Superior temporal gyrus (tissue), 1 donor: Measurements from ENCODE around the gene ADK.
A peak's percentile ranks its signal among the peaks of the same experiment; 100 is the strongest.
"Not testable (repeated sequence)": the region's sequence is repeated elsewhere in the genome, so short reads cannot be mapped to it uniquely, and the experiment has no call there.

Source experiments
- DNase-seq: peaks from one replicate; pipeline ENCODE4 v3.0.0-alpha.2; 2016; ENCODE audit errors: extremely low spot score

The ADK gene

GRCh38 chr10:74419958-74420375 lies 268.9 kb downstream of the ADK start:
- DNase-seq = no peak

DNA sequence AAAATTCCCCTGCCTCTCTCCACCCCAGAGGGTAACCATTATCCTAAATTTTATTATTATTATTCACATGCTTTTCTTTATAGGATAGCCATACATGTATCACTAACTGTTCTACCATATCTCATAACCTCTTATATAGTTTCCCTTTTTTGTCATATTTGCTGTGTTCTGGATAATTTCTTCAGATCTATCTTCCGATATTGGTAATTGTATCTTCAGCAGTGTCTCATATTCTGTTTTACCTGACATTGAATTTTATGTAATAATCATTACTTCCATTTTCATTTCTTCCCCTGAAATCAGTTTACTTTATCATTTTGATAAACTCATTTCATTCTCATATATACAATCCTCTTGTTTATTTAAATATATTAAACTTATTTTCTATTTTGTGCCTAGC lies 273.5 kb downstream of the ADK start:
- DNase-seq = no peak

DNA sequence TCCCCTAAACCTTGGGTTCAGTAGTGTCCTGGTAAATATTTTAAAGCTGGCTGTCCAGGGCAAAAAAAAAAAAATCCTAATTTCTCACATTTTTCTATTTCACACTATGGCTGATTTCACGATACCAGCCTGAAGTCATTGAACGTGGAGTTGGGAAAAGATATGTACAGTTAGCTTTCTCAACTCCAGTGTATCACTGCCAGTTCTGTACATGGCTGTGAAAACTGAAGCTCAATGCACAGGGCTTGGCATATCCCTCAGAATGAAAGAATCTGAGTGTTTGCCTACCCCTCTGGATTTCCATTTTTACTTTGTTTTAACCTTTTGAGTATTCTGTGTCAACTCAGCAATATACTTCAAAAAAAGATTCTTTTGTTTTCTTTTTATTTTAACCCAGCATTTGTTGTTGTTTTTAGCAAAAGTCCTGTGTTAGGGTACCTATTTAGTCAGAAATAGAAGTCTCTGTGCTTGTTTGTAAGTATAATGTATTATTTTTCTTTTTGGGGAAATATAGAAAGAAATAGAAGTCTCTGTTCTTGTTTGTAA lies 274.5 kb downstream of the ADK start:
- no peak for DNase-seq

GRCh38 chr10:74431816-74432215 lies 280.8 kb downstream of the ADK start:
- DNase-seq = no peak

DNA sequence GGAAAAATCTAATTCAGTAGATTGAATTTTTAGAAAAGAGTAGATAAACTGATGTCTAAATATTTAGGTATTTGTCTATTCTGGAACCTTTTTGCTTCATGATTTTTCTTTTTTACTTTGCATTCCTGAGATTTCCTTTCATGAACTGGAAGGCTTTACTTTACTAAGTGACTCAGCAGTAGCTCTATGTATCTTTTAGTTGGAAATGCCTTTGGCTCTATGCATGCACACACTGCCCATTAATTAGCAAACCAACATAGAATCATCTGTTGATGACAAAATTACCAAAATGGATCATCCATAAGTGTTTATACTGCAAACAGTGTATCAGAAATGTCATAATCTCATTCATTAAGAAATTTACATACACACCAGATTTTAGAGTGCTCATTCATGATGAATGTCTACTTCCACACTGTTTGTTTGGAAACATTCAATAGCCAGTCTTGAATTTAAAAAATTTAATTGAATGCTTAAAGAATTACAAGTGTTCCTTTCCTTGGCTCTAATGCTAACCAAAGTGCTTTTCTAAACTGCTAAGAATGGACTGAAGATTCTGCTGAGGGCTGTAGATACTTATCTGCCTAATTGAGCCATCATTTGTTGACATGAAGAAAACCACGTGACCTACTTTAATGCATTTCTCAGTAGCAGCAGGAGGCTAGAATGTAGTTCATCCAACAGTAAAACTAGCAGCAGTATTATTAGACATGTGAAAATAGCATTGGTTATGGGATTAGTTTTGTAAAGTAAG lies 282.0 kb downstream of the ADK start:
- no peak for DNase-seq

DNA sequence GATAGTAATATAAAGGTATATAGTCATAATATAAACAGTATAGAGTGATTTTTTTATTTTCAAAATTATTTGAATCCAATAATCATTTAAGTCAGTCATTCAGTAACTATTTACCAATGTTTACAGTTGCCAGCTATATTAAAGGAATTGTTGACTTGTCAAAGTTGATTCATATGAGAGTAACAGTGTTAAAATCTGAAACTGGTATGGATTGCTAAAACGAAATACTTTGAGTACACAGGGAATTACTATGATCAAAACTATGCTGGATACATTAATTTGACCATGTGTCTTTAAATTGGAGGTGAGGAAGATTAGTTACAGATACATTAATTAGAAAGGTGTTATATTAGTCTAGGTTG lies 282.6 kb downstream of the ADK start:
- DNase-seq = no peak

GRCh38 chr10:74433993-74434392 lies 283.0 kb downstream of the ADK start:
- DNase-seq = no peak

DNA sequence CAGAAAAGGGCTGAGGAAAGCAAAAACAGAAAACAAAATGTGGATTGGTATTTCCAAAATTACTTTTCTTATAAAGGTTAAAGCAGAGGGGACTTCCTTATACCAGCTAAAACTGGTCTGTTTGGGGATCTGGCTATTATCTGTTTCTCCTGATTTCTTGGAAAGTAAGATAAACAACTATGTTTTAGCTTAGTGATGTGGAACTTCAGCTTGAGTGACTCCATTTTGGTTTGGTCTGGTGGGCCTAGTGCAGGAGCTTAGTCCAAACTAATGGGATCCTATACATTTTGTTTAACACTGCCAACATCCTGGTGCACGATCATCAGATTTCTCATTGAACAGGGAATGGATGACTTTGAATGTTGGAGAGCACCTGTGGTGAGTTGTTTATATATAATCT lies 283.5 kb downstream of the ADK start:
- no peak for DNase-seq

DNA sequence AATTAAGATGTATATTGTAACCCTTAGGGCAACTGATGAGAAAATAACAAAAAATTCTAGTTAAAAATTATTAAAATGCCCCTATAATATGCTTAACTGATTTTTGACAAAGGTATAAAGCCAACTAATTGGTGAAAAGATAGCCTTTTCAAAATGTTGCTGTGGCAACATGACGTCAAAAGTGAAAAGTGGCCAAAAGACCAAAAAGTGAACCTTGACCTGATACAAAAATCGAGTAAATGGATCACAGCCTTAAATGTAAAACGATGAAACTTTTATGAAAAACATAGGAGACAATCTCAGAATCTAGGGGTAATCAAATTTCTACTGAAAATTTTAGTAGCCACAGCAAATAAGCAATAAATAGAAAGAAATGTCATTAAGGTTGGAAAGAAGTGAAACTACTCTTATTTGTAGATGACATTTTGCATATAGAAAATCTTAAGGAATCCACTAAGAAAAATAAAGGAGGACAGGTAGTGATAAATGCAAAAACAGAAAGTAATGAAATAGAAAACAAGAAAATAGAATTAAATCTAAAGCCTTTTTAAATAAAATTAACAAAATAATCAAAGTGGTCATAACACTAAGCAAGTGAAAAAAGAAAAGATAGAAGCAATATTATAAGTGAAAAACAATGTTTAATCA lies 285.6 kb downstream of the ADK start:
- DNase-seq = no peak

GRCh38 chr10:74437822-74438221 lies 286.8 kb downstream of the ADK start:
- no peak for DNase-seq

DNA sequence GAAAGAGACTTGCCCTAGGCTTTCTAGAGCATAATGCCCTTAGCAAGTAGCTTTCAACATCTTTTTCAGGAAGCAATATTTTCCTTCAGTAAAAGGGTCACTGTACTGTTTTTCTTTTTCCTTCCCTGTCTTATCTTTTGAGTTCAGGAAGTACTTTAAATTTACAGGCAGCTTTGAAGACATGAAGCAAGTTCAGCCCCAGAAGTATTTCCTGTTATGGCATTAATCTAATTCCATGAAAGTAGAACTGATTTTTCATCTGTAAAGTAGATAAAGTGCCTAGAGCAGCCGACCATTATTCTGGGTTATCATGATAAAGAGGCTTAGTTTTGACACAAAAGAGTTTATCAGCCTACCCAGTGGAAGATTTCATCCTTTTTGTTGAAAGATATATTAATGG lies 288.2 kb downstream of the ADK start:
- DNase-seq = no peak

DNA sequence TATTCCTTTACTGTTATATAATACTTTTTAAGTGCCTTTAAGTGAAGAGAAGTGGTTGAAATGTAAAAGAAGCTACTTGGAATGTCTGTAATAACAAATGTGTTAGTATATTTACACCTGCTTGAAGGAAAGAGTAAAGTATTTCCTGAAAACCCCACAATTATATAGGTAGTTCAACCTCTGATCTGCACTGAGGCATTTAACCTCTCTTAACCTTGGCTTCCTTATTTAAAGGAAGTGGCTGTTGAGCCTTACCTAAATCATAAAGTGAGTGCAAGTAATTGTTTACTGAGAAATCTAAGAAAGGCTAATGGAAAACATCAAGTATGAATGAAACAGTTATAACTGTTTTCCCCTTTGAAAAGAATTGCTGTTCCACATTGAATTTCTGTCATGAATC lies 294.5 kb downstream of the ADK start:
- no peak for DNase-seq

DNA sequence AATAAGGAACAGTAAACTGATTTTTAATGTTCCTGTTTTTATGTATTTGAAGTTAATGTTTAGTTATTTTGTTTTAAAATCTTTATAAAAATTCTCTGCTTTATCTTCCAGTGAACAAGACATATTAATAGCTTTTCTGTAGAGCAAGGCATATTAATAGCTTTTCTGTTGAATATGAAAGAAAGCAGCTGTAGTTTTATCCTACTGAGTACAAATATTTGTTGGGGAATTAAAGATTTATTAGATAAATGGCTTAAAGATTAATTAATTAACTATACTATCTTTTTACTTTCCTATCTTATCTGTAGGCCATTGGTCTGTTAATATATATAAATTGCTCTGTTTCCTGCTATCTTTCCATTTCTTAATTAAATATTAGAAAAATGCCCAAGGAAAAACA lies 299.6 kb downstream of the ADK start:
- no peak for DNase-seq

GRCh38 chr10:74451127-74451829 lies 300.3 kb downstream of the ADK start:
- DNase-seq = no peak

GRCh38 chr10:74453169-74453568 lies 302.1 kb downstream of the ADK start:
- DNase-seq = no peak

DNA sequence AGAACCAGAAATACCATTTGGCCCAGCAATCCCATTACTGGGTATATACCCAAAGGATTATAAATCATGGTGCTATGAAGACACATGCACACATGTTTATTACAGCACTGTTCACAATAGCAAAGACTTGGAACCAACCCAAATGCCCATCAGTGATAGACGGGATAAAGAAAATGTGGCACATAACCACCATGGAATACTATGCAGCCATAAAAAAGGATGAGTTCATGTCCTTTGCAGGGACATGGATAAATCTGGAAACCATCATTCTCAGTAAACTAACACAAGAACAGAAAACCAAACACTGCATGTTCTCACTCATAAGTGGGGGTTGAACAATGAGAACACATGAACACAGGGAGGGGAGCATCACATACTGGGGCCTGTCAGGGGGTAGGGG lies 306.5 kb downstream of the ADK start:
- not testable (repeated sequence) for DNase-seq

GRCh38 chr10:74460812-74461211 lies 309.8 kb downstream of the ADK start:
- peak; percentile 62 for DNase-seq

- DNase-seq = no peak
These were observed 323.1 kb downstream of the ADK start for GRCh38 chr10:74474022-74474713.

DNA sequence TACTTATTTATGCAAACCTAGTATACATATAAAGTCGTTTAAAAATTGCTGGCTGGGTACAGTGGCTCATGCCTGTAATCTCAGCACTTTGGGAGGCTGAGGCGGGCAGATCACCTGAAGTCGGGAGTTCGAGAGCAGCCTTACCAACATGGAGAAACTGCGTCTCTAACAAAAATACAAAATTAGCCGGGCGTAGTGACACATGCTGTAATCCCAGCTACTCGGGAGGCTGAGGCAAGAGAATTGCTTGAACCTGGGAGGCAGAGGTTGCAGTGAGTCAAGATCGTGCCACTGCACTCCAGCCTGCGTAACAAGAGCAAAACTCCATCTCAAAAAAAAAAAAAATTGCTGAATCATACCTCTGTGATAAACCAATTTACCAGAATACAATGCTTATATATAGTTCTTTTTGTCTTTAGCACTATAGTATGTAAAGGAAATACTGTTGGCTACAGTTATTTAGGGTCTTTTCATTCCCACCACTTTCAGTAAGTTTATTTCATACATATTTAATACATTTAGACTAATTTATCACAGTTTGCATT lies 325.2 kb downstream of the ADK start:
- DNase-seq = not testable (repeated sequence)

DNA sequence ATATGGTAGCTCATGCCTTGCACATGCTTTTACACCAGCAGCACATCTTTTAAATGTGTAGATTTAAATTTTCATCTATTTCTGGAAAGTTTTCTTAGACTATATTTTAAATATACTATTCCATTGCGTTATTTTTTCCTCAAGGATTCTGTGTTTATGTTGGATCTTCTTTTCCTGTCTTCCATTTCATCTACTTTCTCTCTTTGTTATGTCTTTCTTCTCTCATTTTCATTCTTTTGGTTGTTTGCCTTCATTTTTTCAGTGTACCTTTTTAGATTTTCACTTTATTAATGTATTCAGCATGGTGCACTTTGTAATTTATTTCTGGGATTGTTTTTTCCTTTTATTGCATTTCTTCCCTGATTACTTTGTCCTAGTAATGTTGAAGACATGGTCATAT lies 329.8 kb downstream of the ADK start:
- no peak for DNase-seq

GRCh38 chr10:74483356-74483755 lies 332.3 kb downstream of the ADK start:
- no peak for DNase-seq

DNA sequence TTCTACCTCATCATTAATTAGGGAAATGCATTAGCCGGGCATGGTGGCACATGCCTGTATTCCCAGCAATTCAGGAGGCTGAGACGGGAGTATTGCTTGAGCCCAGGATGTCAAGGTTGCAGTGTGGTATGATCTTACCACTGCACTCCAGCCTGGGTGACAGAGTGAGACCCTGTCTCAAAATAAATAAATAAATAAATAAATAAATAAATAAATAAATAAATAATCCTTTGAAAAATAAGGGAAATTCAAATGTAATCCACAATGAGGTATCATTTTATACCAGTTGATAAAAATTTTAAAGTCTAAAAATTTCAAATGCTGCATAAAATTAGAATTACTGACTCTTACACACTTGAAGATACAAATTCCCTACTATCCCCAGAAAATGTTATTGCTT lies 334.3 kb downstream of the ADK start:
- no peak for DNase-seq
